HEK293 (cell line): ENCODE measurements around the gene SREBF2.

Source experiments
- CTCF ChIA-PET: fragments of 350-600 bp; formaldehyde crosslinking; extraction: SDS; loops from one replicate; lab custom pipeline; 2021; ENCODE audit warnings: antibody characterized with exemption; lab: Yijun Ruan, JAX
- POLR2A ChIA-PET: fragments of 300-600 bp; formaldehyde crosslinking; extraction: SDS; loops from one replicate; lab custom pipeline; 2020; ENCODE audit warnings: antibody characterized with exemption, inconsistent platforms; lab: Yijun Ruan, JAX
- H3K27ac ChIP-seq: fragments of 200-500 bp; sonication (Bioruptor generic); 2 replicates; pipeline ENCODE4 v1.5.1; 2014; ENCODE audit warnings: low read depth, low read length, control low read depth, inconsistent platforms; ENCODE audit errors: extremely low read depth
- H3K36me3 ChIP-seq, 2 experiments: fragments of 200-500 bp in 1 of 2; sonication (Bioruptor generic) in 1 of 2; 1 replicate in 1 of 2; 2 replicates in 1 of 2; pipeline ENCODE4 v1.5.1; 2014 to 2017; ENCODE audit warnings: inconsistent platforms in 2 of 2, low read length in 2 of 2; ENCODE audit not compliant: control insufficient read depth in 2 of 2, insufficient read depth in 1 of 2
- H3K4me1 ChIP-seq: fragments of 200-500 bp; sonication (Bioruptor generic); 2 replicates; pipeline ENCODE4 v1.5.1; 2014; ENCODE audit warnings: mild to moderate bottlenecking, low read length, inconsistent platforms; ENCODE audit not compliant: control insufficient read depth, insufficient read depth
- H3K4me3 ChIP-seq: 2 replicates; pipeline ENCODE4 v1.5.1; 2011; ENCODE audit warnings: low read depth, mild to moderate bottlenecking, control low read depth, low read length, moderate library complexity
- H3K9me3 ChIP-seq: fragments of 200-500 bp; sonication (Bioruptor generic); 2 replicates; pipeline ENCODE4 v1.5.1; 2014; ENCODE audit warnings: low read depth, low read length, inconsistent platforms; ENCODE audit not compliant: control insufficient read depth, insufficient read depth
- GLIS1 ChIP-seq: fragments of 450-650 bp; formaldehyde crosslinking; IDR thresholded peaks from 2 replicates; pipeline ENCODE4 v1.5.1; 2016; ENCODE audit warnings: missing biosample characterization, missing genetic modification characterization
- GLIS2 ChIP-seq: fragments of 450-650 bp; formaldehyde crosslinking; IDR thresholded peaks from 2 replicates; pipeline ENCODE4 v1.5.1; 2016; ENCODE audit warnings: missing biosample characterization, missing genetic modification characterization
- HIC1 ChIP-seq: fragments of 450-650 bp; formaldehyde crosslinking; IDR thresholded peaks from 2 replicates; pipeline ENCODE4 v1.5.1; 2016; ENCODE audit warnings: missing biosample characterization, missing genetic modification characterization
- PATZ1 ChIP-seq: fragments of 450-650 bp; formaldehyde crosslinking; IDR thresholded peaks from 2 replicates; pipeline ENCODE4 v1.5.1; 2016; ENCODE audit warnings: missing biosample characterization, missing genetic modification characterization
- ZBTB17 ChIP-seq: fragments of 450-650 bp; formaldehyde crosslinking; IDR thresholded peaks from 2 replicates; pipeline ENCODE4 v1.5.1; 2016; ENCODE audit warnings: missing biosample characterization, missing genetic modification characterization
- ZNF146 ChIP-seq: fragments of 450-650 bp; formaldehyde crosslinking; IDR thresholded peaks from 2 replicates; pipeline ENCODE4 v1.5.1; 2016; ENCODE audit warnings: missing biosample characterization, missing genetic modification characterization
- ZNF76 ChIP-seq: fragments of 450-650 bp; formaldehyde crosslinking; IDR thresholded peaks from 2 replicates; pipeline ENCODE4; 2016; ENCODE audit warnings: low read depth, missing biosample characterization, missing genetic modification characterization, borderline replicate concordance

The SREBF2 gene

GRCh38 chr22:41951898-41952474 is 119.1 kb downstream of the SREBF2 start, which contains the start of gene SMIM45:
Gene SMIM45 (plus strand): TSS chr22:41952150.
- no peaks in the 10 kb centered on the region for H3K9me3 ChIP-seq
- CTCF ChIA-PET, result interaction anchor here (0.8 to 3.2 kb wide), 2 partner anchors 11 to 13 kb away, joined by 4 to 11 read pairs; no protein-coding TSS in a partner anchor
- H3K36me3 ChIP-seq, result no peaks in the 10 kb centered on the region; a peak in 1 of 3 replicates
- 0 out of 2 replicates have a peak, but pooled peaks have one; percentile 25 for TF ChIP-seq ZBTB17 (tag by site-specific recombination)
- peak; percentile 58; the same call in 1 of the 2 replicates for TF ChIP-seq HIC1 (tag by site-specific recombination)
- no peak for TF ChIP-seq ZNF76 (tag by site-specific recombination)
- TF ChIP-seq, all 188 proteins: peak for 2
- Histone ChIP-seq H3K27ac (no peak within 1 kb of the TSS), H3K4me1 (no peaks in the 10 kb centered on the region), H3K4me3 (no peak within 1 kb of the TSS)
- POLR2A ChIA-PET, result no interaction called here

GRCh38 chr22:41952713-41953112 is 119.8 kb downstream of the SREBF2 start:
- ChIA-PET CTCF (interaction anchor here (0.8 to 1.3 kb wide), 2 partner anchors 11 to 12 kb away, joined by 3 to 4 read pairs; no protein-coding TSS in a partner anchor), POLR2A (no interaction called here)
- no peaks in the 10 kb centered on the region for H3K9me3 ChIP-seq
- H3K4me1 ChIP-seq, result no peaks in the 10 kb centered on the region
- TF ChIP-seq ZNF146 (tag by site-specific recombination) (no peak), GLIS2 (0 out of 2 replicates have a peak, but pooled peaks have one; percentile 48), PATZ1 (tag by site-specific recombination) (peak; percentile 25; the same call in 1 of the 2 replicates), GLIS1 (peak; percentile 40)
- no peaks in the 10 kb centered on the region; a peak in 1 of 3 replicates for H3K36me3 ChIP-seq
- no peak overlapping the region for H3K4me3 ChIP-seq
- H3K27ac ChIP-seq, result no peak overlapping the region
